ENCODE measurements around the gene ACTN4. TPM values are rescaled to one million over a fixed set of nuclear protein-coding genes. Genes with fewer than 3 reads are reported as not detected.

ACTN4 gene
- total RNA-seq, 1 experiment from 2014 or later, result 1,233 TPM

DNA sequence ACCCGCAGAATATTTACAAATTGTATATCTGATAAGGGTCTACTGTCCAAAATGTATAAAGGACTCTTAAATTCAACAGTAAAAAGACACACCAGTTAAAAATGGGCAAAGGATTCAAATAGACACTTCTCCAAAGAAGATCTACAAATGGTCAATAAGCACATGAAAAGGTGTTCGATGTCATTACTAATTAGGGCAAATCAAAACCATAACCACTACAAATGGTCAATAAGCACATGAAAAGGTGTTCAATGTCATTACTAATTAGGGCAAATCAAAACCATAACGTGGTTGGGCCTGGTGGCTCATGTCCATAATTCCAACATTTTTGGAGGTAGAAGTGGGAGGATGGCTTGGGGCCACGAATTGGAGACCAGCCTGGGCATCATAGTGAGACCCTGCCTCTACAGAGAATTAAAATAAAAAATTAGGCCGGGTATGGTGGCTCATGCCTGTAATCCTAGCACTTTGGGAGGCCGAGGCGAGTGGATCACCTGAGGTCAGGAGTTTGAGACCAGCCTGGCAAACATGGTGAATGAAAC is 40.5 kb downstream of the ACTN4 start:
- Histone ChIP-seq H3K27ac (peak overlapping the region; percentile 100), H3K4me2 (peak overlapping the region; percentile 80), H2AFZ (no peak overlapping the region), H3K4me1 (replicated peaks; ENCODE audit: insufficient read depth) (peaks cover 96% of the 10 kb centered on the region), H4K20me1 (ENCODE audit: insufficient read depth) (no peaks in the 10 kb centered on the region), H3K79me2 (ENCODE audit: low read depth) (peaks cover 84% of the 10 kb centered on the region), H3K27me3 (ENCODE audit: insufficient read depth, low read depth) (no peaks in the 10 kb centered on the region), H3K36me3 (ENCODE audit: low read depth) (peaks cover 28% of the 10 kb centered on the region), H3K9me2 (ENCODE audit: insufficient read depth) (no peaks in the 10 kb centered on the region), H3K4me3 (no peak overlapping the region), H3F3A (ENCODE audit: insufficient read depth, low read depth) (peaks cover 93% of the 10 kb centered on the region), H3K9me3 (ENCODE audit: insufficient read depth, low read depth) (no peaks in the 10 kb centered on the region)
- CTCF ChIA-PET, result interaction anchor here (0.7 kb wide), 1 partner anchor 19 kb away, joined by 5 read pairs; no protein-coding TSS in a partner anchor
- intact Hi-C loops (cut with micrococcal nuclease; ENCODE audit: unreplicated experiment), result no loop called here
- TF ChIP-seq EZH2 (IDR thresholded peaks at IDR 0.05; ENCODE audit: low read depth), result no peak
- no peak for TF ChIP-seq CTCF (conservative IDR thresholded peaks at IDR 0.05)
- no TSS peak for BruUV-seq (replicated peaks)
- POLR2A ChIA-PET (ENCODE audit: unreplicated experiment), result interaction anchor here (0.9 kb wide), 1 partner anchor 32 kb away, joined by 3 read pairs; no protein-coding TSS in a partner anchor
- no peak for DNase-seq

DNA sequence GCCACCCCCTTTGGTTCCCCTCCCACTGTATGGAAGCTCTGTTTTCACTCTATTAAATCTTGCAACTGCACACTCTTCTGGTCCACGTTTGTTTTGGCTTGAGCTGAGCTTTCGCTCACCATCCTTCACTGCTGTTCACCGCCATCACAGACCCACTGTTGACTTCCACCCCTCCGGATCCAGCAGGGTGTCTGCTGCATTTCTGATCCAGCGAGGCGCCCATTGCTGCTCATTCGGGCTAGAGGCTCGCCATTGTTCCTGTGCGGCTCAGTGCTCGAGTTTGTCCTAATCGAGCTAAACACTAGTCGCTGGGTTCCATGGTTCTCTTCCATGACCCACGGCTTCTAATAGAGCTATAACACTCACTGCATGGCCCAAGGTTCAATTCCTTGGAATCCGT is 42.7 kb downstream of the ACTN4 start:
- CTCF ChIA-PET, result no interaction called here
- POLR2A ChIA-PET (ENCODE audit: unreplicated experiment), result no interaction called here
- no peak for DNase-seq
- Histone ChIP-seq H3K4me2 (peak overlapping the region; percentile 76), H3K9me2 (ENCODE audit: insufficient read depth) (no peaks in the 10 kb centered on the region), H3K4me3 (no peak overlapping the region), H2AFZ (no peak overlapping the region), H3K27me3 (ENCODE audit: insufficient read depth, low read depth) (no peaks in the 10 kb centered on the region), H3F3A (ENCODE audit: insufficient read depth, low read depth) (peaks cover 96% of the 10 kb centered on the region), H3K9me3 (ENCODE audit: insufficient read depth, low read depth) (no peaks in the 10 kb centered on the region), H3K27ac (peak overlapping the region; percentile 100), H3K36me3 (ENCODE audit: low read depth) (peaks cover 36% of the 10 kb centered on the region), H3K79me2 (ENCODE audit: low read depth) (peaks cover 100% of the 10 kb centered on the region), H4K20me1 (ENCODE audit: insufficient read depth) (no peaks in the 10 kb centered on the region), H3K4me1 (replicated peaks; ENCODE audit: insufficient read depth) (peaks cover 99% of the 10 kb centered on the region)
- intact Hi-C loops (cut with micrococcal nuclease; ENCODE audit: unreplicated experiment), result no loop called here
- BruUV-seq (replicated peaks), result no TSS peak
- no peak for TF ChIP-seq CTCF (conservative IDR thresholded peaks at IDR 0.05)
- TF ChIP-seq EZH2 (IDR thresholded peaks at IDR 0.05; ENCODE audit: low read depth), result no peak

GRCh38 chr19:38690832-38691231 is 43.4 kb downstream of the ACTN4 start:
- H3K4me3 ChIP-seq, result no peak overlapping the region
- H3K36me3 ChIP-seq (ENCODE audit: low read depth), result peaks cover 38% of the 10 kb centered on the region
- H2AFZ ChIP-seq, result no peak overlapping the region
- peaks cover 96% of the 10 kb centered on the region for H3F3A ChIP-seq (ENCODE audit: insufficient read depth, low read depth)
- H3K9me2 ChIP-seq (ENCODE audit: insufficient read depth), result no peaks in the 10 kb centered on the region
- DNase-seq, result no peak
- ChIA-PET POLR2A (ENCODE audit: unreplicated experiment) (interaction anchor here (0.6 to 1.4 kb wide), 5 partner anchors 11 to 161 kb away, joined by 3 to 21 read pairs (median 4); no protein-coding TSS in a partner anchor), CTCF (interaction anchor here (0.6 kb wide), 2 partner anchors 147 to 149 kb away, joined by 5 to 17 read pairs; no protein-coding TSS in a partner anchor)
- intact Hi-C loops (cut with micrococcal nuclease; ENCODE audit: unreplicated experiment), result no loop called here
- no TSS peak for BruUV-seq (replicated peaks)
- H3K27me3 ChIP-seq (ENCODE audit: insufficient read depth, low read depth), result no peaks in the 10 kb centered on the region
- H3K27ac ChIP-seq, result peak overlapping the region; percentile 100
- TF ChIP-seq EZH2 (IDR thresholded peaks at IDR 0.05; ENCODE audit: low read depth) (no peak), CTCF (conservative IDR thresholded peaks at IDR 0.05) (no peak)
- H3K4me1 ChIP-seq (replicated peaks; ENCODE audit: insufficient read depth), result peaks cover 92% of the 10 kb centered on the region
- H3K9me3 ChIP-seq (ENCODE audit: insufficient read depth, low read depth), result no peaks in the 10 kb centered on the region
- H3K4me2 ChIP-seq, result peak overlapping the region; percentile 76
- H4K20me1 ChIP-seq (ENCODE audit: insufficient read depth), result no peaks in the 10 kb centered on the region
- peaks cover 100% of the 10 kb centered on the region for H3K79me2 ChIP-seq (ENCODE audit: low read depth)

Data from PC-9 (cell line).